Dermis blood vessel endothelial cell (primary cell): ENCODE results near the gene SLC19A1. TPM values are rescaled to one million over a fixed set of nuclear protein-coding genes. Genes with fewer than 3 reads are reported as not detected.

Experiments
- DNase-seq: peaks from one replicate; pipeline ENCODE4 v3.0.0; 2010
- total RNA-seq: library from RNA; depleted of rRNA; stranded (reverse); fragments of >200 nt; gene quantifications from 2 replicates; pipeline ENCODE4 v1.2.3, GENCODE V29; 2014

Gene SLC19A1
- total RNA-seq, 1 donor from 2014 or later, result 5.8 TPM

GRCh38 chr21:45477176-45478114 is 64.8 kb downstream of the SLC19A1 start:
- DNase-seq, result no peak

GRCh38 chr21:45476582-45476981 is 65.7 kb downstream of the SLC19A1 start:
- DNase-seq, result no peak

GRCh38 chr21:45475797-45476570 is 66.3 kb downstream of the SLC19A1 start:
- DNase-seq, result no peak

DNA sequence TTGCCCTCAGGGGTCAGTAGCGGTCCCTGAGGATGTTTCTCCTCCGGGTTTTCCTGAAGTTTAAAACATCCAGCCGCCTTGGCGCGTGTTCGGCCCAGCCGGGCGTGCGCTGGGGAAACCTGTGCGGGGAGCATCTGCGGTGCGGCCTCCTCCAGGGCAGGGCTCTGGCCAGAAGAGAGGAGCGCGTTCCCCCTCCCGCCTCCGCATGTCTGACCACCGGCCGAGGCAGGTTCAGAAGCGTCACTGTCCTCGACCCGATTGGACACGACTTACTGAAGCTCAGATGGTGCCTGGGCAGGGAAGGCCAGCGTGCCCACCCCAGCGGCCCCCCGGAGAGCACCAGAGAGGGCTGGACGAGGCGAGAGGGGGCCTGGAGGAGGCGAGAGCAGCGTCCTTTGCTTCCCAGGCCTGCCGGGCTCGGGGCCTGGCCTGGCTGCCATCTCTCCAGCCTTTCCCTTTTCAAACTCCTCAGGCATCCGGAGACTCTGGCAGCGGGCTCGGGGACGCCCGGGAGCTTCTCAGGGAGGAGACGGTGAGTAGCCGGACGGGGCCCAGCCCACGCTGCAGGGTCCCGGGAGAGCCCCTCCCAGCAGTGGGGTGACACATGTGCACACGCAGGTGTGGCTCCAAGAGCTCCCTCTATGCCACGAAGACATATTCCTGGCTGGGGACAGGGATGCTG is 67.1 kb downstream of the SLC19A1 start:
- DNase-seq, result no peak

GRCh38 chr21:45474323-45474950 is 67.8 kb downstream of the SLC19A1 start:
- no peak for DNase-seq

GRCh38 chr21:45473496-45474322 is 68.5 kb downstream of the SLC19A1 start:
- DNase-seq, result no peak

- DNase-seq, result no peak
These were observed 69.5 kb downstream of the SLC19A1 start for GRCh38 chr21:45472445-45473365.

DNA sequence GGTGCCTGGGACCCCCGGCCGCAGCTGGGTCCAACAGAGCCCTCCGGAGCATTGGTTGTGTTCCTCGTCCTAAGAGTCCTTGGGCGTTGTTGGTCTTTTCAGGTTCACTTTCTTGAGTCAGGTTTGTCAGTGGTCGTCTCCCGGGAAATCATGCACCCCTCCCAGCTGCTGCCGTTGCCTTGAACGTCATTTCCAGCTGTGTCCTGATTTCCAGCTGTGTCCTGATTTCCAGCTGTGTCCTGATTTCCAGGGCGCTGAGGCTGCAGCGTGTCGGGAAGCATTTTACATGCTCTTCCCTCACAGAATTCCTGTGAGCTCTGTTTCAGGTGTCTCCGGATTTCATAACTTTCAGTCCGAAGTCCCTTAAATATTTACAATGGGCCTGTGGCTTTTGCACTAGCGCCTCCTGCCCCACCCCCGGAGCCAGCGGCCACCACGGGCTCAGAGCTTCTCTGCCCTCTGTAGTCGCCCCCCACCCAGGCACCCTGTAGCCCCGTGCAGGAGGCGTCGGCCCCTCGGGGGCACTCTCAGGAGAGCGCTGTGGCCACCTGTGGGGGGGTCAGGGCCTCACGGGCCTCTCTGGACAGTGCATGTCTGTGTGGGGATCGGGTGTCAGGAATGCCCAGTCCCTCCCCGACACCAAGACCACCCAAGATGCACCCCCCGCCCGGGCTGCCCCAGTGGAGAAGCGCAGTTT is 70.6 kb downstream of the SLC19A1 start:
- peak; percentile 59 for DNase-seq

GRCh38 chr21:45470773-45471524 is 71.3 kb downstream of the SLC19A1 start:
- peak; percentile 83 for DNase-seq

DNA sequence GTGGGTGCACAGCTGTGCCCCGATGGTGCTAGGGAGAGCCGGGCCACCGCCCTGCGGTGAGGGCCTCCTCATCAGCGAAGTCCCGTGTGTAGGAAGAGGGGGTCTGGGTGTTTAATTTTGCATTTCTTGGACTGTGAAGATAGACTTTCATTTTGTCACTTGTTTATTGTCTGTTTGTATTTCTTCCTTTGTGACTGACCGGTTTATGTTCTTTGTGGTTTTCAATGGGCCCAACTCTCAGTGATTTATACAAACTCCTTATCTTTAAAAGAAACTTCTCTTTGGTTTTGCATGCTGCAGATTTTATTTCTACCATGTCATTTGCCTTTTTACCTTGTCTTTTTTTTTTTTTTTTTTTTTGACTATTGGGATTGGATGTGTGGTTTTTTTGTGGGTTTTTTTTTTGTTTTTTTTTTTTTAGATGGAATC is 72.1 kb downstream of the SLC19A1 start:
- no peak for DNase-seq

GRCh38 chr21:45469273-45470086 is 72.8 kb downstream of the SLC19A1 start:
- DNase-seq, result no peak

- DNase-seq, result no peak
These were observed 73.3 kb downstream of the SLC19A1 start for GRCh38 chr21:45468971-45469272.

DNA sequence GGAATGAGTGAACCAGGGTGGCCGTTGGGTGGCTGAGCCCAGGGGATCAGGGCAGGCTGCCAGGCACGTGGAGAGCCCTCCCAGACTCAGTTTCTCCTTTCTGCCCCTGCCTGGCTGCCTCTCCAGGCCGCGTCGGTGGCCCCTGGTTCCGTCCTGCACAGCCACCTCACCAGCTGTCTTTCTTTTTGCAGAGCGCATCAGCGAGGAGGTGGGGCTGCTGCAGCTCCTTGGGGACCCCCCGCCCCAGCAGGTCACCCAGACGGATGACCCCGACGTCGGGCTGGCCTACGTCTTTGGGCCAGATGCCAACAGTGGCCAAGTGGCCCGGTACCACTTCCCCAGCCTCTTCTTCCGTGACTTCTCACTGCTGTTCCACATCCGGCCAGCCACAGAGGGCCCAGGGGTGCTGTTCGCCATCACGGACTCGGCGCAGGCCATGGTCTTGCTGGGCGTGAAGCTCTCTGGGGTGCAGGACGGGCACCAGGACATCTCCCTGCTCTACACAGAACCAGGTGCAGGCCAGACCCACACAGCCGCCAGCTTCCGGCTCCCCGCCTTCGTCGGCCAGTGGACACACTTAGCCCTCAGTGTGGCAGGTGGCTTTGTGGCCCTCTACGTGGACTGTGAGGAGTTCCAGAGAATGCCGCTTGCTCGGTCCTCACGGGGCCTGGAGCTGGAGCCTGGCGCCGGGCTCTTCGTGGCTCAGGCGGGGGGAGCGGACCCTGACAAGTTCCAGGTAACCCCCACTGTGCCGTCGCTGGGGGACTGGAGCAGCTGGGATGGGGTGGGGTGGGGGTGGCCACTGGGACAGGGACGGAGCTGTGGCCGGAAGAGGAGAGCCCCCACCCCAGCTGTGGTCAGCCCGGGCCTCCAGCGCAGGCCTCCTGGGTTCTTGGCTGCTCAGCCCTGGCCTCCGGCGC is 73.9 kb downstream of the SLC19A1 start:
- DNase-seq, result no peak

- DNase-seq, result no peak
These were observed 74.9 kb downstream of the SLC19A1 start for GRCh38 chr21:45467221-45467779.

GRCh38 chr21:45466330-45467220 is 75.7 kb downstream of the SLC19A1 start:
- DNase-seq, result no peak
